GM21515 (cell line): ENCODE measurements around the gene SYNCRIP.
"Not testable (repeated sequence)": the region's sequence is repeated elsewhere in the genome, so short reads cannot be mapped to it uniquely, and the experiment has no call there.

Experiments used
- ATAC-seq: cut with Tn5 transposase; IDR thresholded peaks from one replicate; pipeline ENCODE4 v1.9.1; 2021; ENCODE audit not compliant: unreplicated experiment

The SYNCRIP gene

DNA sequence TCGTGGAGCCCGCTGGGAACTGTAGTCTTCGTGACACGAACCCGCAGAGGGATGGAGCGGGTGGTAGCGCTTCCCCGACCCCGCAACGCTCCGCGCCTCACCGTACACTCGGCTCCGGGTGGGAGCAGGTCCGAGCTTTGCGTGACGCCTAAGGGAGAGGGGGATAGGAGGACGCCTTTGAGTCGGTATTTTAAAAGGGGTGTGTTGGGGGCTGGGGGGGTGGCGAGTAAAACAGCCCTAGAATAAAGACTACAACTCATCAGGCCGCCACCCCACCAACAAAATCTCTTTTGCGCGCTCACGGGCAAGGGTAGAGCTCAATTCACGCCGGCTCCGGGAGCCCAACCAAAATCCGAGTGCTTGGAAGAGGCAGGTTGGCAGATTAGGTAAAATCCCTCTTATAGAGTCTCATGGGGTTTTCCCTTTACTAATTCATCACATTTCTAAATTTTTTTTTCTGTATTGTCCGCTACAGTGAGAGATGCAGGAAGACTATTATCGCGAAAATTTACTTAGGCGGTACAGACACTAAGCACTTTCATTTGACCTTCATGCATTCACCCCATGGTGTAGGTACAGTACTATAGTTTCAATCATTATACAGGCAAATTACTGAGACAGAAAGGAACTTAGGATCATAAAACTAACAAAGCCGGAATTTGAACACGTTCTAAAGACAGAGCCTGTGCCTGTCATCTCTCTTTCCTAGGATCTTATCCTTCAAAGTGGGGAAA is 48.3 kb downstream of the SYNCRIP start:
- peak; percentile 11 for ATAC-seq

DNA sequence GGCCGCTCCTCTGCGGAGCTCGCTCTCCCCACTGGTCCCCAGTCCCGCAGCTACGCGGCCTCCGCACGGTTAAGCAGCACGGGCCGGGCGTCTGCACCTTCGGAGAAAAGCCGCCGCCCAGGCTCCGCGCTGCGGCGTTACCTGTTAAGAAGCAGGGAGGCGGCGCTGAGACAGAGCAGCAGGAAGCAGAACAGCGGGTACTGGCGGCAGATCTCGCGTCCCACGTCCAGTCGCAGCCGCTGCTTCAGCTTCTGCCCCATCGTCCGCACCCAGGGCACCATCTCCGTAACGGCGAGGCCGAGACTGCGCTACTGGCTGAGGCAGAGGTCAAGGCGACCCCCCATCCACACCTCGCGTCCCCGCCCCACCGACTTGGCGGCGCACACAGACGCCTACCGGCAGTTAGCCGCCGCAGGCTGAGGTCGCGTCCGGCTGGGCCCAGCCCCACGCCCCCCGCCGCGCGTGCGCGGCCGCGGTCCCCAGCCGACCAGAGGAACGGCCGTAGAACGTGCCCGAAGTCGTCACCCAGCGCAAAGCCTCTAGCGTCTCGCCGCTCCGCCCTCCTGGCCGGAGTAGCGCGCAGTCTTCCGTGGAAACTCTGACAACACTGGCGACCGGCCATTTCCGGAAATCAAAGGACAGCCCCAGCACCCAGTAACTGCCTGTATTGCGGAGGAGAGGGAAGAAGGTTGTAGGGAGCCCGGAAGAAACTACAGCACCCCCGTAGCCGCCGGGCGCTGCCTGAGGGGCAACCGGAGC is 49.1 kb downstream of the SYNCRIP start, which contains the start of gene SNX14:
TSS of gene SNX14 (minus strand) at position 421 of the 759 bp plus-strand sequence. CDS start at position 281, 140 bp downstream.
- peak; percentile 87 for ATAC-seq

DNA sequence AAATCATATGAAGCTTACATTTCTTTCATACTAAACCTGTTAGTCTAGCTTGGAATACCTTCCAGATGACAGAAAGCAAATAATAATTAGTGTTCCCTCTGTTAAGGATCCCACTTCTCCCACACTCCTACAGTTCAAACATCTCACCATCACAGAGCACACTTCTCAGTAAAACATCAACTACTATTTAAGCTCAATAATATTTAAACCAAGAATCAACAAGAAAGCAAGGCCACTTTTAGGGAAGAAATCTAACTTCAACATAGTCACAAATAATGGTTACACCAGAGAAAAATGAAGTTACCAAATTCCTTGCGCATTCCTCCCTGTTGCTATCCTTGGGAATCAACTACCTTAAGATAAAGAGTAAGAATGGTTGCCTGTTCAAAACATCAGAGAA is 50.7 kb downstream of the SYNCRIP start:
- no peak for ATAC-seq

DNA sequence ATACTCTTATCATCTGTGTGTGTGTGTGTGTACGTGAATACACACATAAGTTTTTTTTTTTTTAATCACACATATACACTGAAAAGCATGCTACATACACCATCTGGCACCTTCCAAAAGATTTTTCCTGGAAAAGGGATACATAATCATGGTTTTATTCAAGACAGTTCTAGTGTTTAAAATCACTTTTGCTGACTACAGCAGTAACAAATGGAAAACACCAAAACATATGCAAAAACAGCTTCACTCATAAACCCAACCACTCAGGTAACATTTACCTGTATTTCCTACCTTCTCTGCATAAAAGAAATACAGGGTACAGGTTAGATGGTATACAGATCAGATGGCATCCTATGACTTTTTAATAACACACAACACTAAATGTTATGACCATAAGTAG is 51.5 kb downstream of the SYNCRIP start:
- ATAC-seq, result no peak

DNA sequence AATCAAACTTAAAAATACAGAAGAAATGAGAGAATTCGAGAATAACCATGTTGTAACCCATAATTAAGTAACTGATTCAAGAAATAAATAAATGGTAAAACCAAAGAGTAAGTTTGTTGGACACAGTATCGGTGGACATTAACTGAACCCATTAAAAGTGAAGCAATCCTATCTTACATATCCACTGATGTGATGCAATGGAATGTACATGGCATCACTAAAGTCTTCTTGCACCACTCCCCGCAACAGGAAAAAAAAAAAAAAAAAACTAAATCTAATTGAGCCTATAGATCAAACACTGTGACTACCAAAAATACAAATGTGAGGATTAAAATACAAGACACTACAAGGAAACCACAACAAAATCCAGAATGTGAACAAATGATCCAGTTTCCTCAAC is 56.9 kb downstream of the SYNCRIP start:
- ATAC-seq, result no peak

DNA sequence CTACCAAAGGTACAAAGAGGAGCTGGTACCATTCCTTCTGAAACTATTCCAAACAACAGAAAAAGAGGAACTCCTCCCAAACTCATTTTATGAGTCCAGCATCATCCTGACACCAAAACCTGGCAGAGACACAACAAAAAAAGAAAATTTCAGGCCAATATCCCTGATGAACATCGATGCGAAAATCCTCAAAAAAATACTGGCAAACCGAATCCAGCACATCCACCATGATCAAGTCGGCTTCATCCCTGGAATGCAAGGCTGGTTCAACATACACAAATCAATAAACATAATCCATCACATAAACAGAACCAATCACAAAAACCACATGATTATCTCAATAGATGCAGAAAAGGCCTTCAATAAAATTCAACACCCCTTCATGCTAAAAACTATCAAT is 59.9 kb downstream of the SYNCRIP start:
- not testable (repeated sequence) for ATAC-seq

DNA sequence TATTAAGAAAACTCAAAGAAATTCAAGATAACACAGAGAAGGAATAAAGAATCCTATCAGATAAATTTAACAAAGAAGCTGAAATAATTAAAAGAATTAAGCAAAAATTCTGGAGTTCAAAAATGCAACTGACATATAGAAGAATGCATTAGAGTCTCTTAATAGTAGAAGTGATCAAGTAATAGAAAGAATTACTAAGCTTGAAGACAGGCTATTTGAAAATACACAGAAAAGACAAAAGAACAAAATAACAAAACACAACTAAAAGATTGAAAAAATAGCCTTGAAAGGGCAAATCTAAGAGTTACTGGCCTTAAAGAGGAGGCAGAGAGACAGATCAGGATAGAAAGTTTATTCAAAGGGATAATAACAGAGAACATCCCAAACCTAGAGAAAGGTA is 61.1 kb downstream of the SYNCRIP start:
- ATAC-seq, result no peak

DNA sequence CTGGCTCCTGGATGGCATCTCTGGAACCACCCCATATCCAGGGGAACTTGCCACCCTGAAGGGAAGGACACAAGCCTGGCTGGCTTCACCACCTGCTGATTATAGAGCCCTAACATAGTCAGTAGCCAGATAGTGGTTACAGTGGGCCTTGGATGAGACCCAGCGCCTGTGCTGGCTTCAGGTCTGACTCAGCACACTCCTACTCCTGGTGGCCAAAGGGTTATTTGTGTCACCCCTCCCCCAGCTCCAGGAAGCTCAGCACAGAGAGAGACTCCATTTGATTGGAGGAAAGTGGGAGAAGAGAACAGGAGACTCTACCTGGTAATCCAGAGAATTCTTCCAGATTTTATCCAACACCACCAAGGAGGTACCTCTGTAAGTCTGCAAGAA is 61.8 kb downstream of the SYNCRIP start:
- ATAC-seq, result peak; percentile 74

DNA sequence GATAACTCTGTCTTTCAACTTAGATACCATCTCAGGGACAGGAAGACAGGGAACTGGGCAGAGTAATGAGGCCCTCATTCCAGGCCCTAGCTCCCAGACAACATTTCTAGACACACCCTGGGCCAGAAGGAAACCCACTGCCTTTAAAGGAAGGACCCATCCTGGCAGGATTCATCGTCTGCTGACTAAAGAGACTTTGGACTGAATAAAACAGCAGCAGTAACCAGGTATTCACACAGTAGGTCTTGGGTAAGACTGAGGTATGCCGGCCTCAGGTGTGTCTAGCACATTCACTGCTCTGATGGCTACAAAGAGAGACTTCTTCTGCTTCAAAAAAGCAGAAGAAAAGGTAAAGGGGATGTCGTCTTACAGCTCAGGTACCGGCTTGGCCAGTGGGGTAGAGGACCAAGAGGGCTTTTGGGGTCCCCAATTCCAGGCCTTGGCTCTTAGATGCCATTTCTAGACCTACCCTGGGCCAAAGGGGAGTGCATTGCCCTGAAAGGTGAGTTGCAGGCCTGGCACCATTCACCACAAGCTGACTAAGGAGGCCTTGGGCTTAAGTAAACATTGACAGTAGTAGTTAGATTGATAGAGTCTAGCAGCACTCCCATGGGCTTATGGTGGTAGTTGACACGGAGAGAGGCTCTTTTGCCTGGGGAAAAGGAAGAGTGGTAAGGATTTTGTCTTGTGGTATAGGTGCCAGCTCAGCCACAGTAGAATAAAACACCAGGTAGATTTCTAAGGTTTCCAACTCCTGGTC is 62.4 kb downstream of the SYNCRIP start:
- ATAC-seq, result peak; percentile 23

DNA sequence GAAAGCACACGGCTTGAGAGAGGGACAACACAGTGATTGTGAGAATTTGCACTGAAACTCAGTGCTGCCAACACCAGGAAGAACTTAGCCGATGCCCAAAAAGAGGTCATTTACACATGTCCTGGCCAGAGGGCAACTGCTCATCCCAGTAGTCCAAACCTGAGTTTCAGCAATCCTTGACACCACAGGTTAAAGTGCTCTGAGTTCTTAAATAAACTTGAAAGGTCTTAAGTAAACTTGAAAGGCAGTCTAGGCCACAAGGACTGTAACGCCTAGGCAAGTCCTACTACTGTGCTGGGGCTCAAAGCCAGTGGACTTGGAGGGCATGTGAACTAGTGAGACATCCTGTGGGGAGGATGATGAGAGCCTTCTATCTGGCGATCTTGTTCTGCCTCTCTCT is 63.1 kb downstream of the SYNCRIP start:
- ATAC-seq, result no peak

DNA sequence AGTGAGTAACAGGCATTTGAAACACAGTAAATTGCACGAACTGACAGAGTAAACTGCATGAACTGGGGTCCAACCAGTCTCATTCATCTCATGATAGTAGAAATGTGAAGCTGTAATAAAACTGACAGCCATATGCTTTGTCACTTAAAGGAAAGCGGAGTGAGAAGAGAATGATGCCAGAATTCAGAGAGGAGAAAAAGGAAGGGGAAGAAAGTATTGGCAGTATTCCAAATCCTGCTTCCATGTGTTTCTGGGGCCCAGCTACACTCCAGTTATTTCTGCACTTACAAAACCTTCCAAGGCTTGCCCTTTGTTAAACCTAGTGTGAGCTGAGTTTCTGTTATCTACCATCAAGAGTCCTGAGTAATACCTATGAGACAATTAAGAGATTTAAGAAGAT is 66.2 kb downstream of the SYNCRIP start:
- ATAC-seq, result no peak

DNA sequence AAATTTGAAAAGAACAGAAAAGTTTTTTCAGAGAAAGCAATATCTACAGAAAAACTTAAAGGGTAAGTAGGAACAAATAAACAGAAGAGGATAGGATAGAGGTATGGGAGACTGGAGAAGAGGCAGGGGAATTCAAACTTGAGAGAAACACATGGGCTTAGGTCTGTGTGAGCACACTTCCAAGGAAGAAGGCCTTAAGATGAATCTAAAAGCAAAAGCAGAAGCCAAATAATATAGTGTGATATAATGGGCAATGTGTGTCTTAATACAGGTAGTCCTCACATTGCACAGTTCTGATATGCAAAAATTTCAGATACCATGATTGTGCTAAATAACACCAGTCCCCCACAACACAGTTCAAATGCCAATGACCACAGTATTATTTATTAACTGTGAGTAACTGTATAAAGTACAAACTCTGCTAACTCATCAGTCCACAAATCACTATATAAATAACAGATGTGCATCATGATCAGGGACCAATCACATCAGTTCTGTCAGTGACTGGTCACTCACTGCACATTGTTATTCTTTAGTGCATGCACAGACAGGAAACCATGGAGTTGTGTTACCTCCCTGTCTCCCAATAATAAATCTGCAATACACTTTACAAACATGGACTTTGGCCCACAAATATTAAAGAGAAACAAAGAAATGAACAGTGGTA is 67.6 kb downstream of the SYNCRIP start:
- no peak for ATAC-seq

DNA sequence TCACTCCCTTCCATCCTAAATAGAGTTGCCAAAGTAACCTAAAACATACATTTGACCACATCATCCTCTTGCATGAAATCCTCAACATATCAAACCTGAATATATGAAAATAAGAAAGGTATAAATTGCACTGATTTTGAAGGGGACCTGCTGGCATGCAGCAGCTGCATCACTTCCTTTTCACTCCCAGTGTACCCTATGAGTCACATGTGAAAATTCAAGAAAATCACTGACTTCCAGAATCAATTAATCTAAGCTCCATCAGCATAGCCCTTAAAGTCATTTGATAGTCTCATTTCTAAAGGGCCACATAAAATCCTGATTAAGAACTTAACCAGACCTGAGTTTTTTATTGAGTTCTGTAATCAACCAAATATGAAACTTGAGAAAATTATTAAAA is 73.4 kb downstream of the SYNCRIP start:
- ATAC-seq, result no peak

DNA sequence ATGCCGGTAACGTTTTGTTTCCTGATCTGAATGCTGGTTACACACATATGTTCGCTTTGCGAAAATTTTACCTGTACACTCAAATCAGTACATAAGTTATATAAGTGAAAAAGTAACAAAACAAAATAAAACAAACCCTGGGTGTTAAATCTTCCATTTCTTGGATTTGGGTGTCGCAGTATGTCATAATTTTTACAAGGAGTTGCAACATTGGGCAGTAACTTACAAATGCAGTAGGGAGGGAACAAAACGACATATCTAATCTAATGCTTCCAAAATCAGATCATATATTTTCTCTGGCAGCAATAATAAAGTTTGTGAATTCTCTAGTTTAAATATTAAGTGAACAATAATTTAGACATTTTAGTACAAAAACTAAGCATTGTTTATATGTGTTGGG is 74.3 kb downstream of the SYNCRIP start:
- ATAC-seq, result no peak

DNA sequence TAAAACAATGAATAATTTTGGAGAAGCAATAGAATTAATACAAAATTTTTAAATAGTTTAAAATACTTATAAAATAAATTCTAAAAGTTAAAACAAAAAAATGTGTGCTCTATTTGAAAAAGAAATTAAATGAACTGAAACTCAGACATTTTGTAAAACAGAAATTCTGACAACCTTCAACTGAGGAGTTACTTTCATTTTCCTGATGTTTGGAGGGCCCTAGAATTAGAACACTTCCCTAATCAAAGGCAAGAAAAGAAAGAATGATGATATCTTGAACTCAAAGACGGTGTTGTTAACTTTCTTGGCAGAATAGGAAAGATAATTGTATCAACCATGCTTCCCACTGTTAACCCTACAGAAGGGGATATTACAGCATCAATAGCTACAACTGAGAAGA is 77.0 kb downstream of the SYNCRIP start:
- ATAC-seq, result no peak

DNA sequence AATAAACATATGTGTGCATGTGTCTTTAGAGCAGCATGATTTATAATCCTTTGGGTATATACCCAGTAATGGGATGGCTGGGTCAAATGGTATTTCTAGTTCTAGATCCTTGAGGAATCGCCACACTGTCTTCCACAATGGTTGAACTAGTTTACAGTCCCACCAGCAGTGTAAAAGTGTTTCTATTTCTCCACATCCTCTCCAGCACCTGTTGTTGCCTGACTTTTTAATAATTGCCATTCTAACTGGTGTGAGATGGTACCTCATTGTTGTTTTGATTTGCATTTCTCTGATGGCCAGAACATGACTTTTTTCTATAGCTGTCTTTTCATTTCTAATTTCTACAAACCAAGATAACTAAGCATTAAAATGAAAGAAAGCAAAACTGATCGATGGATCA is 78.5 kb downstream of the SYNCRIP start:
- ATAC-seq, result not testable (repeated sequence)
